GF-D8 (cell line): ENCODE results near the gene WHAMM.
"Not testable (repeated sequence)": the region's sequence is repeated elsewhere in the genome, so short reads cannot be mapped to it uniquely, and the experiment has no call there.

Experiments used
- DNase-seq: peaks from one replicate; lab custom pipeline; 2025; lab: John Stamatoyannopoulos, UW

The WHAMM gene, protein sequence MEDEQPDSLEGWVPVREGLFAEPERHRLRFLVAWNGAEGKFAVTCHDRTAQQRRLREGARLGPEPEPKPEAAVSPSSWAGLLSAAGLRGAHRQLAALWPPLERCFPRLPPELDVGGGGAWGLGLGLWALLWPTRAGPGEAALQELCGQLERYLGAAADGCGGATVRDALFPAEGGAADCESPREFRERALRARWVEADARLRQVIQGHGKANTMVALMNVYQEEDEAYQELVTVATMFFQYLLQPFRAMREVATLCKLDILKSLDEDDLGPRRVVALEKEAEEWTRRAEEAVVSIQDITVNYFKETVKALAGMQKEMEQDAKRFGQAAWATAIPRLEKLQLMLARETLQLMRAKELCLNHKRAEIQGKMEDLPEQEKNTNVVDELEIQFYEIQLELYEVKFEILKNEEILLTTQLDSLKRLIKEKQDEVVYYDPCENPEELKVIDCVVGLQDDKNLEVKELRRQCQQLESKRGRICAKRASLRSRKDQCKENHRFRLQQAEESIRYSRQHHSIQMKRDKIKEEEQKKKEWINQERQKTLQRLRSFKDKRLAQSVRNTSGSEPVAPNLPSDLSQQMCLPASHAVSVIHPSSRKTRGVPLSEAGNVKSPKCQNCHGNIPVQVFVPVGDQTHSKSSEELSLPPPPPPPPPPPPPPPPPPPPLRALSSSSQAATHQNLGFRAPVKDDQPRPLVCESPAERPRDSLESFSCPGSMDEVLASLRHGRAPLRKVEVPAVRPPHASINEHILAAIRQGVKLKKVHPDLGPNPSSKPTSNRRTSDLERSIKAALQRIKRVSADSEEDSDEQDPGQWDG

DNA sequence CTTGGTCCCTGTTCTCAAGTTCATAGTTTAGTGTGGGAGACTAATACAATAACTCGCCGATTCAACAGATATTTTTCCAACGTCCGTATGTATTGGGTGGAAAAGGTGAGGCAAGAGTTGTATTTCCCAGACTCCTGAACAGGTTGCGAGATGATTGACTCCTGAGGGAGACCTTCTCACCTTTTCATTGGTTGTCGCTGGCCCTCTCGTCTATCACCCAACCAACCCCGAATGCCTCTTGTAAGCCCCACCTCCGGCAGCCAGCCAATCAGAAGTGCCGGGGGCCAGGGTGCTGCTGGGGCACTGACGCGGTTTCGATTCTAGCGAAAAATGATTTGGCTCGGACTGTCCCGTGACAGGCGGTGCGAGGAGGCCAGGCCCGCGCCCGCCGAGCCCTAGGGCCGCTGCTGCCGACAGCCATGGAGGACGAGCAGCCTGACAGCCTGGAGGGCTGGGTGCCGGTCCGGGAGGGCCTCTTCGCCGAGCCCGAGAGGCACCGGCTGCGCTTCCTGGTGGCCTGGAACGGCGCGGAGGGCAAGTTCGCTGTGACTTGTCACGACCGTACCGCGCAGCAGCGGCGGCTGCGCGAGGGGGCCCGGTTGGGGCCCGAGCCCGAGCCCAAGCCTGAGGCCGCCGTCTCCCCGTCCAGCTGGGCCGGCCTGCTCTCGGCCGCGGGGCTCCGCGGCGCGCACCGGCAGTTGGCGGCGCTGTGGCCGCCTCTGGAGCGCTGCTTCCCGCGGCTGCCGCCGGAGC is at the start of gene WHAMM:
Gene WHAMM (plus strand): TSS at position 321 of the 753 bp plus-strand sequence. CDS start 99 bp downstream, at position 420.
- peak; percentile 95 for DNase-seq

DNA sequence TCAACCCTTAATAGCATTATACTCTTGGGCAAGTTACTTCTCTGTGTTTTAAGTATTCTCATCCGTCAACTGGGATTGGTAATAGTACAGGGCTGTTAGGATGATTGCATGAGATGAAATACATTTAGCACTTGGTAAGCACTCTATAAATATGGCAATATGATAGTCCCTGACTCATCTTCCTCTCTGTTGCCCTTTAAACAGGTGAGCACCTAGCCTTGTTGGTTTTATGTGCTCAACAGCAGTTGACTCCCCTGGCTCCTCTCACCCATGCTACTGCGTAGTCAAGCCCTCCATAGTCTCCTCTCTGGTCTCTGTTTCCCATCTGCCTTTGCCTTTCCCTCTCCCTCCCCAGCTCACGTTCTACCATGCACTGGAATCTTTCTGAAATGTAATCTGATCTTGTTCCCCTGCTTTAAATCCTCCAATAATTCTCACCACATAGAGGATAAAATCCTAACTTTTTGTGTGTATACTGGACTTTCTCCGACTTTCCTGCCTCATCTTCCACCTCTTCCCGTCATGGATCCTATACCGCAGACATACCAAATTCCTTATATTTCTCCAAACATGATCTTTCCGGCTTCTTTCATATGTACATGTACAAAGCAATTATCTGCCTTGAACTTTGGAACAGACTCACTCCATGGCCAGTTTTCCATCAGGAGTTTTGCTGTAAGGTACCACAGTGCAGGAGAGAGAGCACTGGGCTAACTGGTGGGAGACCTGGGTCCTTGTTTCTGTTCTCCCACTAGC is 45.9 kb upstream of the WHAMM start:
- DNase-seq, result no peak

- DNase-seq, result no peak
These were observed 45.3 kb upstream of the WHAMM start for GRCh38 chr15:82764117-82764490.

- DNase-seq, result no peak
These were observed 44.7 kb upstream of the WHAMM start for GRCh38 chr15:82764740-82765139.

- DNase-seq, result not testable (repeated sequence)
These were observed 43.2 kb upstream of the WHAMM start for GRCh38 chr15:82766201-82766600.

GRCh38 chr15:82767163-82767829 is 42.1 kb upstream of the WHAMM start:
- DNase-seq, result no peak

- no peak for DNase-seq
These were observed 40.9 kb upstream of the WHAMM start for GRCh38 chr15:82768414-82769054.

DNA sequence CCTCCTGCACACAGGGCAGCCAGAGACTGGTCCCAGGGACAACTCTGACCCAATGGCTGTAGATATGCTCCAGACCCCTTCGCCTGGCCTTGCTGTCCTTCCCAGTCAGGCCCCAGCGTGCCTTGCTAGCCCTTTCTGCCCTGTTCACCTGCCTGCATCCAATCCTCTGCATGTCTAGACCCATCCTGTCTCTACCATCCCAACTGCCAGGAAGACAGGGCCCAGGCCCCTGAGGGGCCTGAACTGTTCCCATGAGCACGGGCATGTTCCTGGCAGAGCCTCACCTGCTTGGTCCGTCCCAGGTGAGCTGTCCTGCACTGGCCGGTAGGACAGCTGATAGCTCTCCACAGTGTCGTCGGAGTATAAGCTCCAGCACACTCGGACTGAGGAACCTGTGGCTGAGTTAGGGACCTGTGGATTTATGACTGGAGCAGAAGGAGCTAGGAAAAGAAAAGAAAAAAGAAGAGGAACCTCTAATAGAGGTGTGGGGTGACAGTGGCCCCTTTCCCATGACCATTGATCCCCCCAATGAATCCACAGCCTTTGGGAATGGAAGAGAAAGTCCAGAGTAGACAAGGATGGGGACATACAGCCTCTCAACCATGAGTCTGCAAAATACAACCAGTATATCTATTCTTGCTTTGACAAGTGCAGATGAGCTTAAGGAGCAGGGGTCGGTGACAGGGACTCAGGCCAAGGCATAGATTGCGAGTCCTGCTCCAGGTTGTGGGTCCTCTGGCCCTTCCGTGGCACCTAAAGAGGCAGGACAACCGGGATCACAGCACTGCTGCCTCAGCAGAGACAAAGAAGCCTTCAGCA is 37.4 kb upstream of the WHAMM start:
- no peak for DNase-seq

DNA sequence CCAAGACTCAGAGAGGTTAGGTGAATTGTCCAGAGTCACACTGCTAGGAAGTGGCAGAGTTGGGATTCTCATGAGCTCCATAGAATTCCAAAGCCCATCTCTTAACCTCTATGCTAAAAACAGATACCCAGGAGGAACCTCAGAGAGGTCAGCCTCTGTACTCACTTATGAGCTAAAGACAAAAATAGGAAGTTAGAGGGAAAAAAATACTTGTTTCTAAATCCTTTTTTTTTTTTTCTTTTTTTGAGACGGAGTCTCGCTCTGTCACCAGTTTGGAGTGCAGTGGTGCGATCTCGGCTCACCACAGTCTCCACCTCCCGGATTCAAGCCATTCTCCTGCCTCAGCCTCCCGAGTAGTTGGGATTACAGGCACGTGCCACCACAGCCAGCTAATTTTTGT is 34.9 kb upstream of the WHAMM start:
- no peak for DNase-seq

DNA sequence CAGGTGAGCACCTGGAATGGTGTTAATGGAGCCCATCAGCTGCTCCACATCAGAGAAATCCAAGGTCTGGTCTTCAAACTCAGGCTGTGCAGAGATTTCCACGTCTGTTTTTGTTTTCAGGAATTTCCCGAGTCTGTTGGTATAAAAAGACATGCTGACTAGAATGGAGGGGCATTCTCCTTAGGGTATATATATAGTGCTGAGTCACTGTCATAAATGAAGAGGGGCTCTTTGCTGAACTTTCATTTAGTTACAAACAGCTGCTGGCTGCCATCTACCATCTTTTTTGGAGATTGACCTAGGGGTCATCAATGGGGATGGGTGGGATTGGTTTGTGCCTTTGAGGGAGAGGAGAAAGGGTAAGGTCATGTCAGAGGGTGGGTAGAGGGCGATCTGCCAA is 30.7 kb upstream of the WHAMM start:
- no peak for DNase-seq

- DNase-seq, result no peak
These were observed 28.1 kb upstream of the WHAMM start for GRCh38 chr15:82781349-82781748.

GRCh38 chr15:82788496-82788895 is 20.9 kb upstream of the WHAMM start:
- DNase-seq, result no peak

DNA sequence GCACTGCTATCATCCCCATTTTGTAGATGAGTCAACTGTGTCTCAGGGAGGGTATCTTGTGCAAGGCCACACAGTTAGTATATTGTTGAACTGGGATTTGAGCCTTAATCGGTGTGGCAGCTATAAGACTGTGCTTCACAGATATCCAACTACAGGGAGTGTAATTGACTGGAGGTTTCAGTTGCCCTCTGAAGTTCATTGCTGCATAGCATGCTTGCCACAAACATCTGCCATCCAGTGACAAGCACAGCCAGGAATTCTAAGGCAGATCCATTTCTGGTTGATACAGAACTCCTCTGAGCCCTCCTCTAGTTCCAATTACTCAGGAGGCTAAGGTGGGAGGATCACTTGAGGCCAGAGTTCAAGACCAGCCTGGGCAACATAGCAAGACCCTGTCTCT is 19.9 kb upstream of the WHAMM start:
- no peak for DNase-seq

DNA sequence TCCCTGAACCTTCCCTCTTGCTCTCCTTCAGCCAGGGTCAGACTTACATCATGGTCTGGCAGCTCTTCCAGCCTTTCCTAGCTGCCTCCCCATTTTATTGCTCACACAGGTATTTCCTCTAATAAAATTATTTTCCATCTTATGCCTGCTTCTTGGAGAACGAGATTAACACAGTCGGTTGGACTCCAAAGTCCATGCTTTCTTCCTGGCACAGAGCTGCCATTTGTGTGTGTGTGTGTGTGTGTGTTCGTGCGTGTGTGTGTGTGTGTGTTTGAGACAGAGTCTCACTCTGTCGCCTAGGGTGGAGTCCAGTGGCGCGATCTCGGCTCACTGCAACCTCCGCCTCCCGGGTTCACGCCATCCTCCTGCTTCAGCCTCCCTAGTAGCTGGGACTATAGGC is 19.1 kb upstream of the WHAMM start:
- DNase-seq, result no peak

GRCh38 chr15:82792068-82792467 is 17.4 kb upstream of the WHAMM start:
- DNase-seq, result no peak

- no peak for DNase-seq
These were observed 15.7 kb upstream of the WHAMM start for GRCh38 chr15:82793737-82794136.

DNA sequence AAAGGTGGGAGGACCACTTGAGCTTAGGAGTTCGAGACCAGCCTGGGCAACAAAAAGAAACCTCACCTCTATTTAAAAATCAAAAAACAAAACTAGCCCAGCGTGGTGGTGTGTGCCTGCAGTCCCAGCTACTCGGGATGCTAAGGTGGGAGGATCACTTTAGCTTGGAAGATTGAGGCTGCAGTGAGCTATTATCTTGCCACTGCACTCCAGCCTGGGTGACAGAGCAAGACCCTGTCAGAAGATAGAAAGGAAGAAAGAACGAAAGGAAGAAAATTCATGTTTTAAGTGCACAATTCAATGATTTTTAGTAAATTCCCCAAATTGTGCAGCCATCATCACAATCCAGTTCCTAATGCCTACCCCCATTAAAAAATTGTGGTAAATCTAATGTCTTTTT is 11.3 kb upstream of the WHAMM start:
- no peak for DNase-seq

GRCh38 chr15:82798531-82799166 is 10.8 kb upstream of the WHAMM start:
- DNase-seq, result no peak

DNA sequence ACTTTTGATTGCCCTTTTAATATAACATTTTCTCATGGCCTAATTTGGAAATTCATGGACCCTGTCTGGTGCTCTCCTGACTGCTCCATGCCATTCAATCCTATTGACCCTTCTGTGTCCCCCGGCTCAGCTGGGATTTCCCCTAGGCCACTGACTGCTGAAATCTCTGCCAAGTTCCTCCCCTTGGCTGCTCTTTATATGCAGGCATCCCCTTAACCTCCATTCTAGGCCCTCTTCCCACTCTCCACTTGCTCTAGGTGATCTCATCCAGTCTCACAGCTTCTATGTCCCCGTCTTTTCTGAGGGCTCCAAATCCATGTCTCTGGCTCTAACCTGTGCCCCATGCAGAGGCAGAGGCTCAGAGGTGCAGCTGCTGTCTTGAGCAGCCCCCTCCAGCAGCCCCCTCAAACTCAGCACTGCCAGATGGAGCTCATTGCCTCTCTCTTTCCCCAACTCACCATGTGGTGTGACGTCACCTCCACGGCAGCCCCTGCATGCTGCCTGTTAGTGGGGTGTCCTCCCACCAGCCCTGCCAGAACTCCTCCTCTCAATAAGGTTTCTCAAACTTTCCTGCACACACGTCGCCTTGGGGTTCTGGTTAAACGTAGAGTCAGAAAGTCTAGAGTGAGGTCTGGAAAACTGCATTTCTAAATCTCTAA is 10.1 kb upstream of the WHAMM start:
- no peak for DNase-seq
